ENCODE data around the gene ZYG11A.
"Not testable (repeated sequence)": the region's sequence is repeated elsewhere in the genome, so short reads cannot be mapped to it uniquely, and the experiment has no call there.

Gene ZYG11A

GRCh38 chr1:52842643-52843310 lies at the start of gene ZYG11A:
Gene ZYG11A, plus strand, starts transcription at chr1:52842760. Its CDS starts 124 bp downstream, at chr1:52842884.
- DNase-seq: peak; percentile 13 to 24

GRCh38 chr1:52793717-52794116 lies 48.8 kb upstream of the ZYG11A start:
- DNase-seq: not testable (repeated sequence)

GRCh38 chr1:52795464-52795863 lies 47.1 kb upstream of the ZYG11A start:
- DNase-seq: no peak

- DNase-seq: no peak
Measured at GRCh38 chr1:52798331-52798730, 44.2 kb upstream of the ZYG11A start.

- DNase-seq: no peak
Measured at GRCh38 chr1:52801011-52801410, 41.5 kb upstream of the ZYG11A start.

GRCh38 chr1:52804083-52804482 lies 38.5 kb upstream of the ZYG11A start:
- DNase-seq: not testable (repeated sequence)

- DNase-seq: no peak
Measured at GRCh38 chr1:52814465-52814864, 28.1 kb upstream of the ZYG11A start.

GRCh38 chr1:52820830-52821229 lies 21.7 kb upstream of the ZYG11A start:
- not testable (repeated sequence) for DNase-seq

- peak in 1 of 2 experiments; percentile 2 for DNase-seq
Measured at GRCh38 chr1:52825868-52826267, 16.7 kb upstream of the ZYG11A start.

GRCh38 chr1:52834798-52835197 lies 7.8 kb upstream of the ZYG11A start:
- DNase-seq: no peak

GRCh38 chr1:52836035-52836434 lies 6.5 kb upstream of the ZYG11A start:
- no peak for DNase-seq

- DNase-seq: not testable (repeated sequence)
Measured at GRCh38 chr1:52839175-52839574, 3.4 kb upstream of the ZYG11A start.

GRCh38 chr1:52845119-52845518 lies 2.6 kb downstream of the ZYG11A start:
- DNase-seq: not testable (repeated sequence)

GRCh38 chr1:52848423-52848822 lies 5.9 kb downstream of the ZYG11A start:
- no peak for DNase-seq

GRCh38 chr1:52850951-52851350 lies 8.4 kb downstream of the ZYG11A start:
- DNase-seq: no peak

- no peak for DNase-seq
Measured at GRCh38 chr1:52852854-52853253, 10.3 kb downstream of the ZYG11A start.

- no peak for DNase-seq
Measured at GRCh38 chr1:52855584-52855983, 13.0 kb downstream of the ZYG11A start.

- DNase-seq: no peak
Measured at GRCh38 chr1:52856026-52856425, 13.5 kb downstream of the ZYG11A start.

- no peak for DNase-seq
Measured at GRCh38 chr1:52857443-52857842, 14.9 kb downstream of the ZYG11A start.

- no peak for DNase-seq
Measured at GRCh38 chr1:52862666-52863458, 20.3 kb downstream of the ZYG11A start.

- no peak for DNase-seq
Measured at GRCh38 chr1:52867087-52867863, 24.7 kb downstream of the ZYG11A start.

- DNase-seq: not testable (repeated sequence)
Measured at GRCh38 chr1:52869727-52870126, 27.2 kb downstream of the ZYG11A start.

GRCh38 chr1:52876843-52877242 lies 34.3 kb downstream of the ZYG11A start:
- DNase-seq: no peak

All from SHP77 (cell line).